Keratinocyte (primary cell): ENCODE data around the gene ABHD15. TPM values are rescaled to one million over a fixed set of nuclear protein-coding genes. Genes with fewer than 3 reads are reported as not detected.

Experiments used
- DNase-seq: peaks from one replicate; pipeline ENCODE4 v3.0.0-alpha.2; 2011; ENCODE audit warnings: low read depth, missing footprints, low spot score
- FAIRE-seq: peaks from 2 replicates; lab custom pipeline; 2011; peaks lifted over from hg19 to GRCh38; lab: Jason Lieb, UNC
- H2AFZ ChIP-seq: 2 replicates; pipeline ENCODE4 v1.6.0; 2012; ENCODE audit warnings: low read length, control low read depth, inconsistent platforms; ENCODE audit not compliant: control insufficient read depth
- H3K27ac ChIP-seq: 2 replicates; pipeline ENCODE4 v1.5.1; 2011; ENCODE audit warnings: low read length; ENCODE audit not compliant: control insufficient read depth, insufficient read depth
- H3K27me3 ChIP-seq: 3 replicates; pipeline ENCODE4 v1.6.0; 2011; ENCODE audit warnings: low read length; ENCODE audit not compliant: control insufficient read depth, insufficient read depth; ENCODE audit errors: extremely low read depth
- H3K36me3 ChIP-seq, 2 experiments: 2 replicates in 1 of 2; 3 replicates in 1 of 2; pipeline ENCODE4 v1.5.1; 2011; ENCODE audit warnings: low read length in 2 of 2, mild to moderate bottlenecking in 1 of 2; ENCODE audit not compliant: control insufficient read depth in 2 of 2, insufficient read depth in 2 of 2; ENCODE audit errors: extremely low read depth in 1 of 2
- H3K4me1 ChIP-seq: 3 replicates; pipeline ENCODE4 v1.5.1; 2011; ENCODE audit warnings: low read length; ENCODE audit not compliant: control insufficient read depth, insufficient read depth; ENCODE audit errors: extremely low read depth
- H3K4me2 ChIP-seq: 3 replicates; pipeline ENCODE4 v1.6.0; 2011; ENCODE audit warnings: low read depth, low read length; ENCODE audit not compliant: control insufficient read depth, insufficient read depth; ENCODE audit errors: extremely low read depth
- H3K4me3 ChIP-seq, 3 experiments: fragments of 200-600 bp in 1 of 3; sonication (generic) in 1 of 3; 2 replicates in 2 of 3; 3 replicates in 1 of 3; pipeline ENCODE4 v1.5.1; 2011 to 2016; ENCODE audit warnings: low read length in 3 of 3, mild to moderate bottlenecking in 3 of 3, control low read depth in 2 of 3, inconsistent platforms in 1 of 3, low read depth in 1 of 3, mixed read lengths in 1 of 3, mixed run types in 1 of 3, moderate library complexity in 1 of 3; ENCODE audit not compliant: control insufficient read depth in 2 of 3, insufficient read depth in 2 of 3; ENCODE audit errors: extremely low read depth in 1 of 3
- H3K79me2 ChIP-seq: 2 replicates; pipeline ENCODE4 v1.6.0; 2012; ENCODE audit warnings: low read length; ENCODE audit not compliant: control insufficient read depth, insufficient read depth
- H3K9ac ChIP-seq: 3 replicates; pipeline ENCODE4 v1.6.0; 2011; ENCODE audit warnings: low read length; ENCODE audit not compliant: control insufficient read depth, insufficient read depth; ENCODE audit errors: extremely low read depth
- H3K9me1 ChIP-seq: 3 replicates; pipeline ENCODE4 v1.6.0; 2011; ENCODE audit warnings: low read length; ENCODE audit not compliant: control insufficient read depth, insufficient read depth; ENCODE audit errors: extremely low read depth
- H3K9me3 ChIP-seq: 2 replicates; pipeline ENCODE4 v1.5.1; 2012; ENCODE audit warnings: low read depth, low read length; ENCODE audit not compliant: control insufficient read depth
- H4K20me1 ChIP-seq: 3 replicates; pipeline ENCODE4 v1.6.0; 2011; ENCODE audit warnings: low read length; ENCODE audit not compliant: control insufficient read depth, insufficient read depth; ENCODE audit errors: extremely low read depth
- EZH2 ChIP-seq: IDR thresholded peaks from one replicate; pipeline ENCODE4 v1.6.1; 2012; ENCODE audit warnings: inconsistent platforms, mild to moderate bottlenecking, low read length, moderate library complexity
- dilution Hi-C: fragments of 300-500 bp; cut with MboI; formaldehyde crosslinking; loops from one replicate; pipeline ENCODE4 v1.7.0; 2020; ENCODE audit warnings: low sequenced_read_pairs; ENCODE audit not compliant: extremely low pct_ligation_motif_present
- polyA minus RNA-seq, 3 experiments: library from RNA; depleted of rRNA, polyadenylated mRNA; stranded (reverse); fragments of >200 nt; gene quantifications; 1 replicate in 1 of 3; 2 replicates in 1 of 3; 3 replicates in 1 of 3; pipeline ENCODE4 v1.2.3, GENCODE V29; 2011
- polyA plus RNA-seq, 5 experiments: library from polyadenylated mRNA; depleted of rRNA in 3 of 5; stranded (reverse) in 3 of 5; stranded (forward) in 1 of 5; unstranded in 1 of 5; fragments of >200 nt; gene quantifications; 1 replicate in 1 of 5; 2 replicates in 3 of 5; 3 replicates in 1 of 5; pipeline versions ENCODE4 v1.2.1 to v1.2.3, GENCODE V29; 2011 to 2012; ENCODE audit warnings: missing spikeins in 2 of 5, low read depth in 1 of 5, low replicate concordance in 1 of 5
- TF ChIP-seq, protein P1 (sequence below), 3 experiments: IDR thresholded peaks in 1 of 3; conservative IDR thresholded peaks in 1 of 3; optimal IDR thresholded peaks in 1 of 3; 2 replicates in 2 of 3; 3 replicates in 1 of 3; pipeline versions ENCODE3 to v1.5.1; 2011; ENCODE audit warnings: low read length in 3 of 3, mild to moderate bottlenecking in 3 of 3, moderate library complexity in 2 of 3, control low read depth in 1 of 3, inconsistent platforms in 1 of 3; ENCODE audit not compliant: insufficient read depth in 2 of 3; ENCODE audit errors: extremely low read depth in 1 of 3

Gene ABHD15, protein sequence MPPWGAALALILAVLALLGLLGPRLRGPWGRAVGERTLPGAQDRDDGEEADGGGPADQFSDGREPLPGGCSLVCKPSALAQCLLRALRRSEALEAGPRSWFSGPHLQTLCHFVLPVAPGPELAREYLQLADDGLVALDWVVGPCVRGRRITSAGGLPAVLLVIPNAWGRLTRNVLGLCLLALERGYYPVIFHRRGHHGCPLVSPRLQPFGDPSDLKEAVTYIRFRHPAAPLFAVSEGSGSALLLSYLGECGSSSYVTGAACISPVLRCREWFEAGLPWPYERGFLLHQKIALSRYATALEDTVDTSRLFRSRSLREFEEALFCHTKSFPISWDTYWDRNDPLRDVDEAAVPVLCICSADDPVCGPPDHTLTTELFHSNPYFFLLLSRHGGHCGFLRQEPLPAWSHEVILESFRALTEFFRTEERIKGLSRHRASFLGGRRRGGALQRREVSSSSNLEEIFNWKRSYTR
- polyA plus RNA-seq (6.2 to 6.9 TPM (median 6.8 TPM) in 3 replicates), polyA minus RNA-seq (9.9 to 13.5 TPM (median 13.0 TPM) in 3 replicates)
- 1.5 TPM for polyA plus RNA-seq (2011; ENCODE audit: low read depth)
- polyA plus RNA-seq (2011; cell fraction: cytosol; rRNA removed), result 5.3 and 5.5 TPM in 2 replicates
- 11.2 and 11.7 TPM in 2 replicates for polyA plus RNA-seq (2011; cell fraction: nucleus; rRNA removed)
- 2.8 and 7.5 TPM in 2 replicates for polyA plus RNA-seq (2012; ENCODE audit: low replicate concordance)
- 12.3 TPM for polyA minus RNA-seq (2011; cell fraction: cytosol; rRNA and poly(A)+ RNA removed)
- 12.8 and 13.8 TPM in 2 replicates for polyA minus RNA-seq (2011; cell fraction: nucleus; rRNA and poly(A)+ RNA removed)

DNA sequence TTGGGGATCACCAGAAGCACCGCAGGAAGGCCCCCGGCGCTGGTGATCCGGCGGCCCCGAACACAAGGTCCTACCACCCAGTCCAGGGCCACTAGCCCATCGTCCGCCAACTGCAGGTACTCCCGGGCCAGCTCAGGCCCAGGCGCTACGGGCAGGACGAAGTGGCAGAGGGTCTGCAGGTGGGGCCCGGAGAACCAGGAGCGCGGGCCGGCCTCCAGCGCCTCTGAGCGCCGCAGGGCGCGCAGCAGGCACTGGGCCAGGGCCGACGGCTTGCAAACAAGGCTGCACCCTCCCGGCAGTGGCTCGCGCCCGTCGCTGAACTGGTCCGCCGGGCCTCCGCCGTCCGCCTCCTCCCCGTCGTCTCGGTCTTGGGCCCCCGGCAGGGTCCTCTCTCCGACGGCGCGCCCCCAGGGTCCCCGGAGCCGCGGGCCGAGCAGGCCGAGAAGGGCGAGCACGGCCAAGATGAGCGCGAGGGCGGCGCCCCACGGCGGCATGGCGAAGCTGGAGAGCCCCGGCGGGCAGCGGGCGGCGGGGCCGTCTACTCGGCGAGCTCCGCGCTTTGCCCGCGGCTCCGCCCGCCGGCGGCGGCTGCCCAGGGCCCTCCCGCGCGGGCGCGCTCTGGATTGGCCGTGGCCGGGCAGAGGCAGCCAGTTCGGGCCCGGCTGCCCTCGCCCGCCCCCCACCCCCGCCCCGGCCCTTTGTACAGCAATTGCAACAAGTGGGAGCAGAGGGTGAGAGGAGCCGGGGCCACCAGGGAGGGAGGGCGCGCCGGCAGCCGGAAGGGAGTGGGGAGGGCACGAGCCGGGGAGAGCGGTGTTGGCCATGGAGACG, at the start of gene ABHD15:
Gene ABHD15 (minus strand): TSS at position 565 of the 831 bp plus-strand sequence. CDS start 71 bp downstream, at position 494.
- Histone ChIP-seq H3K27ac (peak within 1 kb of the TSS; percentile 52), H4K20me1 (no peaks in the 10 kb centered on the region), H3K4me2 (peak within 1 kb of the TSS; percentile 93), H3K9me1 (no peaks in the 10 kb centered on the region), H3K4me3 (peak within 1 kb of the TSS; percentile 57 to 85 (median 81)), H3K9me3 (no peaks in the 10 kb centered on the region), H3K27me3 (no peaks in the 10 kb centered on the region), H3K4me1 (peaks cover 21% of the 10 kb centered on the region), H2AFZ (peak within 1 kb of the TSS; percentile 83), H3K36me3 (peaks cover 0 to 4% of the 10 kb centered on the region in 2 experiments), H3K79me2 (no peaks in the 10 kb centered on the region), H3K9ac (peak within 1 kb of the TSS; percentile 78)
- DNase-seq, result no peak
- FAIRE-seq, result no peak
- TF ChIP-seq, protein P1, sequence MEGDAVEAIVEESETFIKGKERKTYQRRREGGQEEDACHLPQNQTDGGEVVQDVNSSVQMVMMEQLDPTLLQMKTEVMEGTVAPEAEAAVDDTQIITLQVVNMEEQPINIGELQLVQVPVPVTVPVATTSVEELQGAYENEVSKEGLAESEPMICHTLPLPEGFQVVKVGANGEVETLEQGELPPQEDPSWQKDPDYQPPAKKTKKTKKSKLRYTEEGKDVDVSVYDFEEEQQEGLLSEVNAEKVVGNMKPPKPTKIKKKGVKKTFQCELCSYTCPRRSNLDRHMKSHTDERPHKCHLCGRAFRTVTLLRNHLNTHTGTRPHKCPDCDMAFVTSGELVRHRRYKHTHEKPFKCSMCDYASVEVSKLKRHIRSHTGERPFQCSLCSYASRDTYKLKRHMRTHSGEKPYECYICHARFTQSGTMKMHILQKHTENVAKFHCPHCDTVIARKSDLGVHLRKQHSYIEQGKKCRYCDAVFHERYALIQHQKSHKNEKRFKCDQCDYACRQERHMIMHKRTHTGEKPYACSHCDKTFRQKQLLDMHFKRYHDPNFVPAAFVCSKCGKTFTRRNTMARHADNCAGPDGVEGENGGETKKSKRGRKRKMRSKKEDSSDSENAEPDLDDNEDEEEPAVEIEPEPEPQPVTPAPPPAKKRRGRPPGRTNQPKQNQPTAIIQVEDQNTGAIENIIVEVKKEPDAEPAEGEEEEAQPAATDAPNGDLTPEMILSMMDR (optimal IDR thresholded peaks at IDR 0.05 in 1 of 3, IDR thresholded peaks at IDR 0.05 in 1 of 3, conservative IDR thresholded peaks at IDR 0.05 in 1 of 3; ENCODE audit: extremely low read depth in 1 of 3, insufficient read depth in 2 of 3, low read length in 3 of 3), result no peak
- no peak for TF ChIP-seq EZH2
- dilution Hi-C loops, result no loop called here

DNA sequence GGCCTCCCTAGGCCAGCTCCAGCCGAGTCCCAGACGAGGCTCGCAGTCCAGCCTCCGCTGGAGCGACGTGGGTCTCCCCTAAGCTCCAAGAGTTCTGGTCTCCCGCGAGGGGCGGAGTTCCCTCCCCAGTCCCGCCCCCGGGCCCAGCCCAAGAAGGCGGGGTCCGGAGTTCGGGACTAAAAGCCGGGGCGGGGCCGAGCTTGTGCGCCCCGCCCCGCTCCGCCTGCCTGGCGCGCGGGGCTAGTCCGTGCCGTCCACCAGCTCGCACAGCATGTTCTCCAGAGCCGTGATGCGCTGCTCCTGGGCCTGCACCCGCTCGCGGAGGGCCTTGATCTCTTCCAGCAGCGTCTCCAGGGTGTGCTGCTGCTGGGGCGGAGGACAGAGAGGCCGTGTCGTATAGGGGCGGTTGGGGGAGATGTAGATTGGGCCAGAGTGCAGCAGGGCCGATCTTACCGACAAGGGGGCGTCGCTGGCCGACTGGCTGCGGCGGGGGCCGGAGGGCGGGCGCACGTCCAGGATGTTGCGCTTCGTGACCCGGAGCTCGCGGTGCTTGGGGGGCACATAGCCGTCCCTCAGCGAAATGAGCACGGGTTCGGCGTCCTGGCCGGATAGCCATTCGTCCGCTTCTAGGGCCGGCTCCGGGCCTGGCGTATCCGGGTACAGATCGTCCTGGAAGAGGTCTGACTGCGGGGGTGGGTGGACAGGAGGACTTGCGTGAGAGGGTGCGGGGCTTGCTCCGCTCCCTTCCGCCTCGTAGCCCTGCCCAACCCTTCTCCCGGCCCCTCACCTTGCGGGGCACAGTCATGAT, 48.9 kb upstream of the ABHD15 start:
- TF ChIP-seq, protein P1 (optimal IDR thresholded peaks at IDR 0.05 in 1 of 3, IDR thresholded peaks at IDR 0.05 in 1 of 3, conservative IDR thresholded peaks at IDR 0.05 in 1 of 3; ENCODE audit: extremely low read depth in 1 of 3, insufficient read depth in 2 of 3, low read length in 3 of 3), result no peak
- no peak for TF ChIP-seq EZH2
- Histone ChIP-seq H2AFZ (no peak overlapping the region), H3K9me1 (no peaks in the 10 kb centered on the region), H3K36me3 (peaks cover 0 to 5% of the 10 kb centered on the region in 2 experiments), H3K79me2 (peaks cover 8% of the 10 kb centered on the region), H3K27ac (no peak overlapping the region), H3K27me3 (no peaks in the 10 kb centered on the region), H3K4me1 (peaks cover 58% of the 10 kb centered on the region), H3K4me2 (peak overlapping the region; percentile 72), H3K9me3 (no peaks in the 10 kb centered on the region), H3K9ac (peak overlapping the region; percentile 18), H4K20me1 (no peaks in the 10 kb centered on the region), H3K4me3 (peak overlapping the region in 1 of 3 experiments; percentile 53)
- dilution Hi-C loops, result no loop called here
- FAIRE-seq (peak; percentile 39), DNase-seq (no peak)
